Bone marrow (tissue), 2 donors: ENCODE measurements around the gene KSR1.

Source experiments
- DNase-seq, 2 donors: peaks; one replicate each; lab custom pipeline; 2025; lab: John Stamatoyannopoulos, UW

The KSR1 gene

GRCh38 chr17:27569884-27570577 is 113.8 kb downstream of the KSR1 start:
- DNase-seq, result no peak

GRCh38 chr17:27570578-27570914 is 114.3 kb downstream of the KSR1 start:
- no peak for DNase-seq

GRCh38 chr17:27571563-27572352 is 115.5 kb downstream of the KSR1 start:
- DNase-seq, result no peak

GRCh38 chr17:27572665-27573064 is 116.4 kb downstream of the KSR1 start:
- DNase-seq, result peak in 1 of 2 donors; percentile 53

GRCh38 chr17:27573548-27573947 is 117.3 kb downstream of the KSR1 start:
- no peak for DNase-seq

GRCh38 chr17:27573971-27574525 is 117.8 kb downstream of the KSR1 start:
- peak in 1 of 2 donors; percentile 15 for DNase-seq

GRCh38 chr17:27575096-27575911 is 119.1 kb downstream of the KSR1 start:
- no peak for DNase-seq

- DNase-seq, result no peak
Measured at GRCh38 chr17:27575912-27576252, 119.6 kb downstream of the KSR1 start.

- no peak for DNase-seq
Measured at GRCh38 chr17:27576477-27577083, 120.3 kb downstream of the KSR1 start.

GRCh38 chr17:27577121-27577761 is 121.0 kb downstream of the KSR1 start:
- no peak for DNase-seq

- DNase-seq, result no peak
Measured at GRCh38 chr17:27577884-27578717, 121.9 kb downstream of the KSR1 start.

- DNase-seq, result no peak
Measured at GRCh38 chr17:27578718-27579085, 122.5 kb downstream of the KSR1 start.

- DNase-seq, result no peak
Measured at GRCh38 chr17:27579304-27579703, 123.1 kb downstream of the KSR1 start.

- DNase-seq, result no peak
Measured at GRCh38 chr17:27579897-27580321, 123.7 kb downstream of the KSR1 start.

- DNase-seq, result no peak
Measured at GRCh38 chr17:27581016-27581415, 124.8 kb downstream of the KSR1 start.

GRCh38 chr17:27582696-27583095 is 126.4 kb downstream of the KSR1 start:
- no peak for DNase-seq

- no peak for DNase-seq
Measured at GRCh38 chr17:27585153-27585681, 129.0 kb downstream of the KSR1 start.

- no peak for DNase-seq
Measured at GRCh38 chr17:27585792-27586191, 129.5 kb downstream of the KSR1 start.

GRCh38 chr17:27586203-27586721 is 130.0 kb downstream of the KSR1 start:
- DNase-seq, result no peak

- no peak for DNase-seq
Measured at GRCh38 chr17:27588354-27588753, 132.1 kb downstream of the KSR1 start.
